ENCODE measurements around the gene UPB1. TPM values are rescaled to one million over a fixed set of nuclear protein-coding genes. Genes with fewer than 3 reads are reported as not detected.

UPB1 gene
- total and polyA plus RNA-seq, 10 of the 15 experiments (the other 5 are each of a cell fraction or from before 2014, with no cell fraction given): 0.89 to 20.5 (median 3.1) TPM

DNA sequence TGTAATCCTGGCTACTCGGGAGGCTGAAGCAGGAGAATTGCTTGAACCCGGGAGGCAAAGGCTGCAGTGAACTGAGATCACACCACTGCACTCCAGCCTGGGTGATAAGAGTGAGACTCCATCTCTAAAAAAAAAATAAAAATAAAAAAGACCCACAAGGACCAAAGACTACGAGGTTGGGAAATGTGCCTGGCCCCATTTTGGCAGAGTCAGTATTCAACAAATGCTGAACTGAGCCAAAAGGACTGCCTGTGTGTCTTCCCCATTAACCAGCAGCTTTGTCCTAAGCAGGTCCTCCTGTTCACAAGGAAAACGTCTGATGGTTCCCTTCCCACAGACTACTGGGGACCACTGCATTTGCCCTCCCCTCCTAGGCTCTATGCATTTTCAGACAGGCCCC lies 40.1 kb upstream of the UPB1 start:
- intact Hi-C loops (cut with micrococcal nuclease; ENCODE audit: unreplicated experiment): no loop called here
- no peak for FAIRE-seq
- no TSS peak for BruUV-seq (replicated peaks)
- no peak overlapping the region for H3K9ac ChIP-seq (ENCODE audit: control insufficient read depth, insufficient read depth, low read length)
- CTCF ChIA-PET: interaction anchor here (1.7 kb wide), 1 partner anchor 10 kb away, joined by 5 read pairs; no protein-coding TSS in a partner anchor
- H3K27me3 ChIP-seq (replicated peaks in 1 of 2; ENCODE audit: control insufficient read depth in 2 of 2, insufficient read depth in 2 of 2, low read length in 1 of 2): no peaks in the 10 kb centered on the region
- TF ChIP-seq DPF2 (IDR thresholded peaks at IDR 0.05) (no peak), POU2F2 (IDR thresholded peaks at IDR 0.05; ENCODE audit: borderline replicate concordance, low read depth, low read length) (no peak), EGR1 (IDR thresholded peaks at IDR 0.05; ENCODE audit: borderline replicate concordance in 1 of 2, low read depth in 2 of 2, low read length in 2 of 2) (no peak), ETV6 (conservative IDR thresholded peaks at IDR 0.05 in 1 of 2, IDR thresholded peaks at IDR 0.05 in 1 of 2; ENCODE audit: borderline replicate concordance in 1 of 2, low read depth in 1 of 2) (no peak), CBX3 (IDR thresholded peaks at IDR 0.05; ENCODE audit: borderline replicate concordance, low read depth) (no peak), SUZ12 (IDR thresholded peaks at IDR 0.05; ENCODE audit: unreplicated experiment) (no peak), CEBPB (IDR thresholded peaks at IDR 0.05; ENCODE audit: borderline replicate concordance in 1 of 2, low read depth in 2 of 2, low read length in 2 of 2) (no peak), YY1 (IDR thresholded peaks at IDR 0.05; ENCODE audit: low read depth, low read length) (no peak), TARDBP (IDR thresholded peaks at IDR 0.05; ENCODE audit: borderline replicate concordance) (no peak)
- TF ChIP-seq, protein P1, sequence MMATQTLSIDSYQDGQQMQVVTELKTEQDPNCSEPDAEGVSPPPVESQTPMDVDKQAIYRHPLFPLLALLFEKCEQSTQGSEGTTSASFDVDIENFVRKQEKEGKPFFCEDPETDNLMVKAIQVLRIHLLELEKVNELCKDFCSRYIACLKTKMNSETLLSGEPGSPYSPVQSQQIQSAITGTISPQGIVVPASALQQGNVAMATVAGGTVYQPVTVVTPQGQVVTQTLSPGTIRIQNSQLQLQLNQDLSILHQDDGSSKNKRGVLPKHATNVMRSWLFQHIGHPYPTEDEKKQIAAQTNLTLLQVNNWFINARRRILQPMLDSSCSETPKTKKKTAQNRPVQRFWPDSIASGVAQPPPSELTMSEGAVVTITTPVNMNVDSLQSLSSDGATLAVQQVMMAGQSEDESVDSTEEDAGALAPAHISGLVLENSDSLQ (IDR thresholded peaks at IDR 0.05): no peak
- TF ChIP-seq, protein P2, sequence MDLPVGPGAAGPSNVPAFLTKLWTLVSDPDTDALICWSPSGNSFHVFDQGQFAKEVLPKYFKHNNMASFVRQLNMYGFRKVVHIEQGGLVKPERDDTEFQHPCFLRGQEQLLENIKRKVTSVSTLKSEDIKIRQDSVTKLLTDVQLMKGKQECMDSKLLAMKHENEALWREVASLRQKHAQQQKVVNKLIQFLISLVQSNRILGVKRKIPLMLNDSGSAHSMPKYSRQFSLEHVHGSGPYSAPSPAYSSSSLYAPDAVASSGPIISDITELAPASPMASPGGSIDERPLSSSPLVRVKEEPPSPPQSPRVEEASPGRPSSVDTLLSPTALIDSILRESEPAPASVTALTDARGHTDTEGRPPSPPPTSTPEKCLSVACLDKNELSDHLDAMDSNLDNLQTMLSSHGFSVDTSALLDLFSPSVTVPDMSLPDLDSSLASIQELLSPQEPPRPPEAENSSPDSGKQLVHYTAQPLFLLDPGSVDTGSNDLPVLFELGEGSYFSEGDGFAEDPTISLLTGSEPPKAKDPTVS (IDR thresholded peaks at IDR 0.05; ENCODE audit: low read depth, low read length): no peak
- no peaks in the 10 kb centered on the region for H4K20me1 ChIP-seq (ENCODE audit: control insufficient read depth, insufficient read depth)
- RAD21 ChIA-PET (ENCODE audit: unreplicated experiment): interaction anchor here (1.4 kb wide), 1 partner anchor 48 kb away, joined by 3 read pairs; no protein-coding TSS in a partner anchor
- POLR2A ChIA-PET: interaction anchor here (1.4 kb wide), 1 partner anchor 19 kb away, joined by 5 read pairs; no protein-coding TSS in a partner anchor
- H2AFZ ChIP-seq (ENCODE audit: control insufficient read depth, low read depth, low read length): no peak overlapping the region
- no peaks in the 10 kb centered on the region for H3K36me3 ChIP-seq (ENCODE audit: control insufficient read depth in 2 of 2, insufficient read depth in 2 of 2, low read length in 1 of 2)
- DNase-seq (ENCODE audit: low read depth, low spot score): no peak
- H3K4me3 ChIP-seq: no peak overlapping the region
- H3K27ac ChIP-seq (ENCODE audit: control insufficient read depth, insufficient read depth): no peak overlapping the region
- H3K4me2 ChIP-seq (ENCODE audit: control insufficient read depth, insufficient read depth): no peak overlapping the region
- SMC1A ChIA-PET (ENCODE audit: uncharacterized antibody, unreplicated experiment): interaction anchor here (0.9 to 1.5 kb wide), 2 partner anchors 10 to 12 kb away, joined by 4 read pairs; no protein-coding TSS in a partner anchor
- H3K4me1 ChIP-seq (ENCODE audit: control insufficient read depth, insufficient read depth, low read length): no peaks in the 10 kb centered on the region
- ATAC-seq: no peak
- no peaks in the 10 kb centered on the region; the same call in 2 of the 3 replicates for H3K9me3 ChIP-seq (replicated peaks; ENCODE audit: control insufficient read depth, insufficient read depth, low read length)
- H3K79me2 ChIP-seq (ENCODE audit: control insufficient read depth, insufficient read depth, low read length): no peaks in the 10 kb centered on the region
- WGBS (ENCODE audit: insufficient coverage, insufficient replicate concordance, low lambda C conversion rate, missing lambda C conversion rate): 69% methylated on average over 4 of the region's 4 CpGs
- in situ Hi-C loops (cut with MboI): no loop called here

All from GM12878 (cell line).